Measurements from ENCODE around the gene TRAPPC8. TPM values are rescaled to one million over a fixed set of nuclear protein-coding genes. Genes with fewer than 3 reads are reported as not detected.
"Not testable (repeated sequence)": the region's sequence is repeated elsewhere in the genome, so short reads cannot be mapped to it uniquely, and the experiment has no call there.

Gene TRAPPC8
- total and polyA plus RNA-seq, 3 donors from 2014 or later, result 59.0 to 85.0 (median 80.0) TPM

- intact Hi-C loops (cut with DNase I; ENCODE audit: low total_unique reads), result no loop called here
- Histone ChIP-seq H3K27me3 (no peaks in the 10 kb centered on the region), H3K4me3 (no peak overlapping the region), H3K4me1 (no peaks in the 10 kb centered on the region), H3K9me3 (no peaks in the 10 kb centered on the region), H3K27ac (no peak overlapping the region), H3K36me3 (ENCODE audit: low read depth, missing control alignments) (no peaks in the 10 kb centered on the region)
- WGBS, 2 donors, result 60 to 65% methylated on average over 6 of the region's 6 CpGs
- no peak for DNase-seq
- no peak for TF ChIP-seq POLR2A (IDR thresholded peaks at IDR 0.05)
- TF ChIP-seq CTCF (IDR thresholded peaks at IDR 0.05), result no peak
Observed at GRCh38 chr18:31931163-31931885, 11.6 kb downstream of the TRAPPC8 start.

DNA sequence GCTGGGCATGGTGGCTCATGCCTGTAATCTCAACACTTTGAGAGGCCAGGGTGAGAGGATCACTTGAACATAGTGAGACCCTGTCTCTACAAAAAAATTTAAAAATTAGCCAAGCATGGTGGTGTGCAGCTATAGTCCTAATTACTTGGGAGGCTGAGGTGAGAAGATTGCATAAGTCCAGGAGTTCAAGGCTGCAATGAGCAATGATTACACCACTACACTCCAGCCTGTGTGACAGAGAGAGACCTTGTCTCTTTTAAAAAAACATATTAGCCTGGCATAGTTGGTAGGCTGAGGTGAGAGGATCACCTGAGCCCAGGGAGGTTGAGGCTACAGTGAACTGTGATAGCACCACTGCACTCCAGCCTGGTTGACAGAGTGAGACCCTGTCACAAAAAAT is 13.7 kb downstream of the TRAPPC8 start:
- intact Hi-C loops (cut with DNase I; ENCODE audit: low total_unique reads), result no loop called here
- Histone ChIP-seq H3K27me3 (no peaks in the 10 kb centered on the region), H3K9me3 (no peaks in the 10 kb centered on the region), H3K4me3 (no peak overlapping the region), H3K36me3 (ENCODE audit: low read depth, missing control alignments) (no peaks in the 10 kb centered on the region), H3K27ac (no peak overlapping the region), H3K4me1 (no peaks in the 10 kb centered on the region)
- DNase-seq, result no peak
- TF ChIP-seq CTCF (IDR thresholded peaks at IDR 0.05) (no peak), POLR2A (IDR thresholded peaks at IDR 0.05) (no peak)

- H3K9me3 ChIP-seq; H3K27ac ChIP-seq; H3K4me1 ChIP-seq; H3K36me3 ChIP-seq (ENCODE audit: low read depth, missing control alignments); DNase-seq; intact Hi-C loops (cut with DNase I; ENCODE audit: low total_unique reads); H3K27me3 ChIP-seq; H3K4me3 ChIP-seq: not testable (repeated sequence)
- WGBS, 2 donors, result 98 to 99% methylated on average over 5 of the region's 5 CpGs
Observed at GRCh38 chr18:31926988-31927387, 15.9 kb downstream of the TRAPPC8 start.

DNA sequence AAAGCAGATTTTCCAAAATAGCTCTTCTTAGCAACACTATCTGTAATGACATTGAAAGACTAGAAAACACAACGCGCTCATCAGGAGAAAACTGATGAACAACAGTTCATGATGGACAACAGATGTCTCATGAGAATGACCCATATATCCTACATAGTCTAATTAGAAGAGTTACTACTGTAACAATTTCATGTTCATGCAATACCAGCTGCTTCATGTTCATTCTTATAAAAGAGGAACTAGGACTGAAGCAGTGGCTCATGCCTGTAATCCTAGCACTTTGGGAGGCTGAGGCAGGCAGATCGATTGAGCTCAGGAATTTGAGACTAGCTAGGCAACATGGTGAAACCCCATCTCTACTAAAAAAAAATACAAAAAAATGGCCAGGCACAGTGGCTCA is 22.7 kb downstream of the TRAPPC8 start:
- TF ChIP-seq CTCF (IDR thresholded peaks at IDR 0.05), result no peak
- TF ChIP-seq POLR2A (IDR thresholded peaks at IDR 0.05), result no peak
- no peaks in the 10 kb centered on the region for H3K4me1 ChIP-seq
- no peaks in the 10 kb centered on the region for H3K36me3 ChIP-seq (ENCODE audit: low read depth, missing control alignments)
- no peaks in the 10 kb centered on the region for H3K9me3 ChIP-seq
- no peak overlapping the region for H3K27ac ChIP-seq
- WGBS, 2 donors, result 96 to 98% methylated on average over 3 of the region's 3 CpGs
- no peak for DNase-seq
- intact Hi-C loops (cut with DNase I; ENCODE audit: low total_unique reads), result no loop called here
- no peak overlapping the region for H3K4me3 ChIP-seq
- no peaks in the 10 kb centered on the region for H3K27me3 ChIP-seq

GRCh38 chr18:31919366-31919765 is 23.6 kb downstream of the TRAPPC8 start:
- H3K27me3 ChIP-seq; DNase-seq; H3K9me3 ChIP-seq; intact Hi-C loops (cut with DNase I; ENCODE audit: low total_unique reads); H3K4me1 ChIP-seq; H3K27ac ChIP-seq; H3K4me3 ChIP-seq; H3K36me3 ChIP-seq (ENCODE audit: low read depth, missing control alignments): not testable (repeated sequence)
- 92 to 94% methylated on average over 4 to 5 of the region's 5 CpGs for whole genome bisulfite sequencing, 2 donors

DNA sequence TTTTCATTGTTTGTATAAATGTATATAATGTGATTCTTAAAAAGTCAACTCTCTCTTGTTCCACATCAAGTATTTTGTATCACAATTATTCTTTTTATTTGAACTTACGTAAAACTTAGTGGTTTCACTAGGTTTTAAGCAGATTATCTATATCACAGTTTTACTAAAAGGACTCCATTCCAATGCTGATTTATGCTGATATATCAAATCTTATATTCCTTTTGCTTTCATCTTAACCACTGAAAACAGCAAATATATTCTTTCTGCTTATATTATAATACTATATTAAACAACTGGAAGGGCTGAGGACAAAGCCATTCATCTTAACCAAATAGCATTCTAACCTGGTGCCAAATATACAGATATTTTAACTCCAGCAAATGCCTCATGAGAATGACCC is 24.2 kb downstream of the TRAPPC8 start:
- TF ChIP-seq POLR2A (IDR thresholded peaks at IDR 0.05), result no peak
- TF ChIP-seq CTCF (IDR thresholded peaks at IDR 0.05), result no peak
- intact Hi-C loops (cut with DNase I; ENCODE audit: low total_unique reads), result no loop called here

More for the DNA sequence above, 24.2 kb downstream of the TRAPPC8 start:
- no peak overlapping the region for H3K4me3 ChIP-seq
- 89 to 97% methylated on average over 1 of the region's 1 CpG for WGBS, 2 donors
- H3K4me1 ChIP-seq, result no peaks in the 10 kb centered on the region
- no peak for DNase-seq
- no peaks in the 10 kb centered on the region for H3K27me3 ChIP-seq
- H3K36me3 ChIP-seq (ENCODE audit: low read depth, missing control alignments), result no peaks in the 10 kb centered on the region
- H3K9me3 ChIP-seq, result no peaks in the 10 kb centered on the region
- no peak overlapping the region for H3K27ac ChIP-seq
